Measurements from ENCODE around the gene POLR1G.

Gene POLR1G

DNA sequence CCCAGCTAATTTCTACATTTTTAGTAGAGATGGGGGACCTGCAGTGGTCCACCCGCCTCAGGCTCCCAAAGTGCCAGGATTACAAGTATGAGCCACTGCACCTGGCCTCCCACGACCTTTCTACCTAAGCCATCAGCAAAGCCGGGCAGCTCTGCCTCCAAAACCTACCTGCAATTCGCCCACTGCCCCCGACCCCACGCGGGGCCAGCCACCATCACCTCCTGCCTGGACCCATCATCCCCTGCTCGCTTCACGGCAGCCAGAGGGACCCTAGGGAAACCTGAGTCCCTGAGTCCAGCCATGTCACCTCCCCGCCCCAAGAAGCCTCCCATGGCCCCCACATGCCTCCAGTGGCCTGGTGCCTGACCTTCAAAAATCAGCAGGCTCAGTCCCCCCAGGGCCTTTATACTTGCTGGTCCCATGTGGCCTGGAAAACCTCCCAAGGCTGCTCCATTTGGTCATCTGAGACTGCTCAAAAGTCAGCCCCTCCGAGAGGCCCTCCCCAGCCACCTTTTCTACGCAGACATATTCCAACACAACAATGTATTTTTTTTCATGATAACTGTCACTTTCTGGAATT lies 48.1 kb upstream of the POLR1G start:
- Histone ChIP-seq H3K36me3 (ENCODE audit: control insufficient read depth, low read length) (peaks cover 19% of the 10 kb centered on the region), H3K27ac (ENCODE audit: low read depth, low read length) (no peak overlapping the region), H3F3A (ENCODE audit: control insufficient read depth, insufficient read depth) (no peaks in the 10 kb centered on the region), H3K4me1 (ENCODE audit: control insufficient read depth, low read length) (no peaks in the 10 kb centered on the region), H4K20me1 (ENCODE audit: control insufficient read depth, insufficient read depth, low read depth, low read length) (no peaks in the 10 kb centered on the region), H3K9me2 (replicated peaks; ENCODE audit: control insufficient read depth, low read length) (no peaks in the 10 kb centered on the region), H3K4me2 (ENCODE audit: low read length) (no peak overlapping the region), H3K79me2 (ENCODE audit: control insufficient read depth, low read length) (no peaks in the 10 kb centered on the region), H3K4me3 (ENCODE audit: low read length) (no peak overlapping the region), H3K9me3 (ENCODE audit: control insufficient read depth, insufficient read depth, low read length) (no peaks in the 10 kb centered on the region), H3K27me3 (ENCODE audit: control insufficient read depth, low read length) (no peaks in the 10 kb centered on the region)
- TF ChIP-seq EZH2phosphoT487 (IDR thresholded peaks at IDR 0.05; ENCODE audit: borderline replicate concordance, low read length), result no peak
- TF ChIP-seq, protein P1, sequence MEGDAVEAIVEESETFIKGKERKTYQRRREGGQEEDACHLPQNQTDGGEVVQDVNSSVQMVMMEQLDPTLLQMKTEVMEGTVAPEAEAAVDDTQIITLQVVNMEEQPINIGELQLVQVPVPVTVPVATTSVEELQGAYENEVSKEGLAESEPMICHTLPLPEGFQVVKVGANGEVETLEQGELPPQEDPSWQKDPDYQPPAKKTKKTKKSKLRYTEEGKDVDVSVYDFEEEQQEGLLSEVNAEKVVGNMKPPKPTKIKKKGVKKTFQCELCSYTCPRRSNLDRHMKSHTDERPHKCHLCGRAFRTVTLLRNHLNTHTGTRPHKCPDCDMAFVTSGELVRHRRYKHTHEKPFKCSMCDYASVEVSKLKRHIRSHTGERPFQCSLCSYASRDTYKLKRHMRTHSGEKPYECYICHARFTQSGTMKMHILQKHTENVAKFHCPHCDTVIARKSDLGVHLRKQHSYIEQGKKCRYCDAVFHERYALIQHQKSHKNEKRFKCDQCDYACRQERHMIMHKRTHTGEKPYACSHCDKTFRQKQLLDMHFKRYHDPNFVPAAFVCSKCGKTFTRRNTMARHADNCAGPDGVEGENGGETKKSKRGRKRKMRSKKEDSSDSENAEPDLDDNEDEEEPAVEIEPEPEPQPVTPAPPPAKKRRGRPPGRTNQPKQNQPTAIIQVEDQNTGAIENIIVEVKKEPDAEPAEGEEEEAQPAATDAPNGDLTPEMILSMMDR (IDR thresholded peaks at IDR 0.05; ENCODE audit: low read depth, low read length, poor library complexity, severe bottlenecking), result no peak

DNA sequence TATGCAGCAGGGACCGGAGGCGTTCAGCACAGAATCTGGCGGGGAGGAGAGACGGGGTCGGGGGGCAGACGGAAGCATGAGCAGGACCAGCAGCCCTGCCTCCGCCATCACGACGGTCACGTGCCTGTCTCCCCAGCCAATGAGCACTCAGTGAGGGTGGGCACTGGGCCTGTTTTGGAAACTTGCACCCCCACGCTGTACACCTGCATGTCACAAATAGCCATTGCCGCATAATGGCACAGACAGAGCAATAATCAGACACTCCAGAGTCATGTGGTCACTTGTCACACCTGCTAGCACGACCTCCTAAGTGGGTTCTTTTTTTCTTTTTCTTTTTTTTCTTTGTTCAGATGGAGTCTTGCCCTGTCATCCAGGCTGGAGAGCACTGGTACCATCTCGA lies 44.8 kb upstream of the POLR1G start:
- H4K20me1 ChIP-seq (ENCODE audit: control insufficient read depth, insufficient read depth, low read depth, low read length), result no peaks in the 10 kb centered on the region
- no peaks in the 10 kb centered on the region for H3K9me3 ChIP-seq (ENCODE audit: control insufficient read depth, insufficient read depth, low read length)
- H3K27ac ChIP-seq (ENCODE audit: low read depth, low read length), result no peak overlapping the region
- TF ChIP-seq, protein P1 (IDR thresholded peaks at IDR 0.05; ENCODE audit: low read depth, low read length, poor library complexity, severe bottlenecking), result no peak
- TF ChIP-seq EZH2phosphoT487 (IDR thresholded peaks at IDR 0.05; ENCODE audit: borderline replicate concordance, low read length), result no peak
- H3K4me3 ChIP-seq (ENCODE audit: low read length), result no peak overlapping the region
- peaks cover 13% of the 10 kb centered on the region for H3K36me3 ChIP-seq (ENCODE audit: control insufficient read depth, low read length)
- H3K27me3 ChIP-seq (ENCODE audit: control insufficient read depth, low read length), result no peaks in the 10 kb centered on the region
- H3K79me2 ChIP-seq (ENCODE audit: control insufficient read depth, low read length), result no peaks in the 10 kb centered on the region
- no peaks in the 10 kb centered on the region for H3K4me1 ChIP-seq (ENCODE audit: control insufficient read depth, low read length)
- no peaks in the 10 kb centered on the region for H3K9me2 ChIP-seq (replicated peaks; ENCODE audit: control insufficient read depth, low read length)
- H3F3A ChIP-seq (ENCODE audit: control insufficient read depth, insufficient read depth), result no peaks in the 10 kb centered on the region
- H3K4me2 ChIP-seq (ENCODE audit: low read length), result no peak overlapping the region

DNA sequence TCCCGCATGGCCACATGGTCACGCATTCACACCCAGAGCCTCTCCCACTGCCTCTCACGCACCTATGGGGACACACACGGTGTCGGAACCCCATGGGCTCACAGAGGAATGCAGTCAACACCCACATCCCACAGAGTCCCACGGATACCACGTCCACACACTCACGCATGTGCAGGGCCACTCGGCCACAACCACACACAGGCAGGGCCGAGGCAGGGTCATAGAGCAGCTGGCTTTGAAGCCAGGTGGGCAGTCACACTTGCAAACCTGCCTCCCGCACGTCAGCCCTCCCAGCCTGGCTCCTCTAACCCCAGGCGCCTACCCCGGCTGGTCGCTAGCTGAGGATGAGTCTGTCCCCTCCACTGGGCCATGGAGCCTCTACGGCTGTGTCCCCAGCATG lies 44.2 kb upstream of the POLR1G start:
- Histone ChIP-seq H3K9me2 (replicated peaks; ENCODE audit: control insufficient read depth, low read length) (no peaks in the 10 kb centered on the region), H3K9me3 (ENCODE audit: control insufficient read depth, insufficient read depth, low read length) (no peaks in the 10 kb centered on the region), H3K27ac (ENCODE audit: low read depth, low read length) (no peak overlapping the region), H3K36me3 (ENCODE audit: control insufficient read depth, low read length) (peaks cover 7% of the 10 kb centered on the region), H3K79me2 (ENCODE audit: control insufficient read depth, low read length) (no peaks in the 10 kb centered on the region), H3F3A (ENCODE audit: control insufficient read depth, insufficient read depth) (no peaks in the 10 kb centered on the region), H3K4me1 (ENCODE audit: control insufficient read depth, low read length) (no peaks in the 10 kb centered on the region), H4K20me1 (ENCODE audit: control insufficient read depth, insufficient read depth, low read depth, low read length) (no peaks in the 10 kb centered on the region), H3K4me2 (ENCODE audit: low read length) (no peak overlapping the region), H3K27me3 (ENCODE audit: control insufficient read depth, low read length) (no peaks in the 10 kb centered on the region), H3K4me3 (ENCODE audit: low read length) (no peak overlapping the region)
- TF ChIP-seq EZH2phosphoT487 (IDR thresholded peaks at IDR 0.05; ENCODE audit: borderline replicate concordance, low read length), result no peak
- TF ChIP-seq, protein P1 (IDR thresholded peaks at IDR 0.05; ENCODE audit: low read depth, low read length, poor library complexity, severe bottlenecking), result no peak
